Central memory CD8-positive, alpha-beta T cell (primary cell): ENCODE measurements around the gene APLN.

Experiments
- ATAC-seq: fragments of 150-1000 bp; cut with Tn5 transposase; replicated peaks from 2 replicates; pipeline ENCODE4 v1.10.0; 2022; ENCODE audit warnings: mild to moderate bottlenecking, moderate FRiP score, moderate number of reproducible peaks; ENCODE audit not compliant: poor library complexity, severe bottlenecking; ENCODE audit errors: extremely low read depth
- DNase-seq, 2 donors: peaks; one replicate each; pipeline ENCODE4 v3.0.0; 2021; ENCODE audit warnings: low spot score in 2 of 2
- H3K27ac Mint-ChIP-seq: one replicate; pipeline ENCODE4 v1.8.0; 2022; ENCODE audit warnings: low read depth, mild to moderate bottlenecking, moderate library complexity, mixed read lengths
- H3K27me3 Mint-ChIP-seq: one replicate; pipeline ENCODE4 v1.8.0; 2022; ENCODE audit warnings: mixed read lengths
- H3K36me3 Mint-ChIP-seq: one replicate; pipeline ENCODE4 v1.8.0; 2022; ENCODE audit warnings: mild to moderate bottlenecking, moderate library complexity, mixed read lengths; ENCODE audit not compliant: insufficient read depth
- H3K4me1 Mint-ChIP-seq: one replicate; pipeline ENCODE4 v1.8.0; 2022; ENCODE audit warnings: mixed read lengths
- H3K4me3 Mint-ChIP-seq: one replicate; pipeline ENCODE4 v1.8.0; 2022; ENCODE audit warnings: mild to moderate bottlenecking, moderate library complexity, mixed read lengths
- H3K9me3 Mint-ChIP-seq: one replicate; pipeline ENCODE4 v1.8.0; 2022; ENCODE audit warnings: mixed read lengths

APLN gene

GRCh38 chrX:129599499-129599898, 55.3 kb downstream of the APLN start:
- Mint-ChIP-seq H3K27me3 (no peaks in the 10 kb centered on the region), H3K9me3 (no peaks in the 10 kb centered on the region), H3K27ac (peak overlapping the region; percentile 17), H3K4me3 (no peak overlapping the region), H3K36me3 (peaks cover 2% of the 10 kb centered on the region), H3K4me1 (peaks cover 5% of the 10 kb centered on the region)
- DNase-seq (no peak), ATAC-seq (no peak)

GRCh38 chrX:129597905-129598304, 56.9 kb downstream of the APLN start:
- Mint-ChIP-seq H3K27ac (no peak overlapping the region), H3K27me3 (no peaks in the 10 kb centered on the region), H3K9me3 (no peaks in the 10 kb centered on the region), H3K4me1 (peaks cover 5% of the 10 kb centered on the region), H3K36me3 (peaks cover 2% of the 10 kb centered on the region), H3K4me3 (no peak overlapping the region)
- ATAC-seq (no peak), DNase-seq (no peak)

- Mint-ChIP-seq H3K4me1 (no peaks in the 10 kb centered on the region), H3K4me3 (no peak overlapping the region), H3K27me3 (no peaks in the 10 kb centered on the region)
Measured at GRCh38 chrX:129596077-129596476, 58.7 kb downstream of the APLN start.

More at GRCh38 chrX:129596077-129596476, 58.7 kb downstream of the APLN start:
- peaks cover 2% of the 10 kb centered on the region for H3K36me3 Mint-ChIP-seq
- H3K27ac Mint-ChIP-seq = no peak overlapping the region
- no peak for ATAC-seq
- no peaks in the 10 kb centered on the region for H3K9me3 Mint-ChIP-seq
- no peak for DNase-seq
